Measurements from ENCODE around the gene NCL. TPM values are rescaled to one million over a fixed set of nuclear protein-coding genes. Genes with fewer than 3 reads are reported as not detected.
"Not testable (repeated sequence)": the region's sequence is repeated elsewhere in the genome, so short reads cannot be mapped to it uniquely, and the experiment has no call there.

NCL gene
- total and polyA plus RNA-seq, 5 experiments from 2014 or later: 370 to 590 (median 467) TPM

DNA sequence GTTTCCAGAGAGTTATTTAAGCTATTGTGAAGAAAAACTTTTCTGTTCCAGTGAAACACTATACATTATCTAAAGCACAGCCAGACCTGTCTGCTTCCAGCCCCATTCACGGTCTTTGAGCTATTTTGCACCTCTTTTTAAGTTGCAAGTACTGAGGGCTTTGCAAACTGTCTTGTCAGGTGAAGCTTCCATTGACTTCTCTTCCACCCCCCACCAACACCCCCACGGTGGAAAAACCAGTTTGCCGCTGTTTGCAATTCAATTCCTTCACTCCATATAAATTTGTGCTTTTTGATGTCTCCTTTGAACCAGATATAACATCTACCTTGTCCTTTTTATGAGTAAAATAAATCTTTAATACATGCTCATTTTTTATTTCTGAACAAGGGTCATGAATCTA is 53.0 kb downstream of the NCL start:
- peaks cover 14 to 45% (median 30%) of the 10 kb centered on the region in 5 donors for H3K27me3 Mint-ChIP-seq
- DNase-seq (no peak), ATAC-seq (no peak)
- POLR2A ChIA-PET: no interaction called here
- H3K4me3 Mint-ChIP-seq: peak overlapping the region; percentile 20 to 79 (median 67)
- H3K4me1 Mint-ChIP-seq: peaks cover 0 to 16% (median 11%) of the 10 kb centered on the region in 4 donors
- H3K27ac Mint-ChIP-seq: no peak overlapping the region
- peaks cover 0 to 8% (median 6%) of the 10 kb centered on the region in 9 donors for H3K9me3 Mint-ChIP-seq
- peaks cover 0 to 9% (median 3%) of the 10 kb centered on the region in 3 donors for H3K36me3 Mint-ChIP-seq

DNA sequence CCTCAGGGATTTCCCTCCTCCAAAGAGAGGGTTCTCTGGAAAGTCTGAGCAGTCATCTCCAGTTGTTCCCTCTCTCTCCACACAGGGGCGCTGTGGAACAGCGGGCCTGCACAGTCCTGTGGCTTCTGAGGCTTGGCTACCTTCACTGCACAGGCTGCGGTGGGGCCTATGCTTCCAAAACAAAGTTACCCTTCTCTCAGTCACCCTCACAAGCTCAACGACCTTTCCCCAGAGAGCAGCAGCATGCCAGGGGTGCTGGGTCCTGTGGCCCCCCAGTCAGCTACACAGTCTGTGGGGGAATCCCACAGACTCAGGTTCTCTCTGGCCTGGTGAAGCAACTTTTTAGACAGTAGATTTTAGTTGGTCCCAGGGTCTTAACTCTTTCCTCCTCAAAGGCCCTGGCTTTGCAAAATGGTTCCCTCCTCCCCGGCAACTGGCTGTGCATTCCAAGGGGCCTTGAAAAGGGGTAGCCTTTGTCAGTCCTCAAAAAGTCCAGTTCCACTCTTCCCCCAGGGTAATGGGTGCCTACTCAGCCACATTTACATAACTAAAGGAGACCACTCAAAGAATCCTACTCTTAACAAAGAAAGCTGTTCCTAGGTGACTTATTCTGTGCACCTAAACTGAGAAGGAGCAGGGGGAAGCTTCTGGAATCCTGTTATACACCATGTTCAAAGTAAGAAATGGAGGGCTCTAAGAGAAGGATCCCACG is 53.8 kb downstream of the NCL start:
- POLR2A ChIA-PET: interaction anchor here (0.5 kb wide), 1 partner anchor 12 kb away, joined by 3 read pairs; no protein-coding TSS in a partner anchor
- Mint-ChIP-seq H3K27ac (no peak overlapping the region), H3K36me3 (peaks cover 0 to 9% (median 3%) of the 10 kb centered on the region in 3 donors), H3K4me1 (peaks cover 4 to 24% (median 19%) of the 10 kb centered on the region in 4 donors), H3K27me3 (peaks cover 14 to 45% (median 30%) of the 10 kb centered on the region in 5 donors), H3K4me3 (no peak overlapping the region), H3K9me3 (peaks cover 0 to 8% (median 6%) of the 10 kb centered on the region in 9 donors)
- DNase-seq (no peak), ATAC-seq (no peak)

DNA sequence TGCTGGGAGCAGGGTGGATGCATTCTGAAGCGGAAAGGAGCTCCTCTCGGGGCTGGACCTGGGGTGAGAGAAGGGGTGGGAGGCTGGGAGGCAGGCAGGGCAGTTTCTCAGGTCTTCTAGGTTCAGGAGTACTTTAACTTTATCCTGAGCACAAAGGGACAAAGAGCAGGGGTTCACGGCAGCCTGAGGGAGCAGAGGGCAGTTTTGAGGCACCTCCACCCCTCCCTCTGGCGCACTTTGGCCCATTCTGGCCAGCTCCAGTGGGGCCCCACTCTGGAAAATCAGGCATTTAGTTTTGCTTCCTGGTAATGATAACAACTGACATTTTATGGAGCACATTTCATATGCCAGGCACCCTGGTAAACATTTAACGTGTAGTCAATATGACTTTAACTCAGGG is 54.5 kb downstream of the NCL start:
- POLR2A ChIA-PET: interaction anchor here (0.5 to 0.7 kb wide), 2 partner anchors 13 to 1325 kb away, joined by 3 read pairs; no protein-coding TSS in a partner anchor
- peaks cover 0 to 8% (median 6%) of the 10 kb centered on the region in 9 donors for H3K9me3 Mint-ChIP-seq

DNA sequence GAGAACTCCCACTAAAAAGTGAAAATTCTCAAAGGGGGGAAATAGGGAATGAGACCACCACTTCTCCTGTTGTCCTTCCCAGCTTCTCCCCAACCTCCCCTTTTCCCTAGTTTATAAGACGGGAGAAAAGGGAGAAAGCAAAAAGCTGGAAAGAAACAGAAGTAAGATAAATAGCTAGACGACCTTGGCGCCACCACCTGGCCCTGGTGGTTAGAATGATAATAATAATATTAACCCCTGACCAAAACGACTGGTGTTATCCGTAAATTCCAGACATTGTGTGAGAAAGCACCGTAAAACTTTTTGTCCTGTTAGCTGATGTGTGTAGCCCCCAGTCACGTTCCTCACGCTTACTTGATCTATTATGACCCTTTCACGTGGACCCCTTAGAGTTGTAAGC is 56.0 kb downstream of the NCL start:
- H3K9me3 Mint-ChIP-seq: not testable (repeated sequence)
- peaks cover 8 to 34% (median 22%) of the 10 kb centered on the region in 5 donors for H3K27me3 Mint-ChIP-seq
- POLR2A ChIA-PET: interaction anchor here (0.6 kb wide), 1 partner anchor 12 kb away, joined by 8 read pairs; no protein-coding TSS in a partner anchor

More for the DNA sequence above, 54.5 kb downstream of the NCL start:
- ATAC-seq (no peak), DNase-seq (no peak)
- Mint-ChIP-seq H3K27me3 (peaks cover 14 to 45% (median 27%) of the 10 kb centered on the region in 5 donors), H3K4me3 (no peak overlapping the region), H3K36me3 (peaks cover 0 to 9% (median 3%) of the 10 kb centered on the region in 3 donors), H3K4me1 (peaks cover 5 to 26% (median 23%) of the 10 kb centered on the region in 4 donors), H3K27ac (no peak overlapping the region)

DNA sequence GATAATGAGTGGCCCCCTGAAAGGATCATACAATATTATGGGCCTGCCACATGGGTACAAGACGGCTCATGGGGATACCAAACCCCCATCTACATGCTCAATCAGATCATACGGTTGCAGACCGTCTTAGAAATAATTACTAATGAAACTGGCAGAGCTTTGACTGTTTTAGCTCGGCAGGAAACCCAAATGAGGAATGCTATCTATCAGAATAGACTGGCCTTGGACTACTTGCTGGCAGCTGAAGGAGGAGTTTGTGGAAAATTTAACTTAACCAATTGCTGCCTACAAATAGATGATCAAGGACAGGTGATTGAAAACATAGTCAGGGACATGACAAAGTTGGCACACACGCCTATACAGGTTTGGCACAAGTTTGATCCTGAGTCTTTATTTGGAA is 56.6 kb downstream of the NCL start:
- not testable (repeated sequence) for H3K27ac Mint-ChIP-seq, H3K36me3 Mint-ChIP-seq, DNase-seq, H3K9me3 Mint-ChIP-seq, H3K4me3 Mint-ChIP-seq, ATAC-seq
- H3K27me3 Mint-ChIP-seq: peaks cover 6 to 28% (median 17%) of the 10 kb centered on the region in 5 donors
- peaks cover 5 to 26% (median 22%) of the 10 kb centered on the region in 4 donors for H3K4me1 Mint-ChIP-seq
- POLR2A ChIA-PET: interaction anchor here (0.6 kb wide), 1 partner anchor 12 kb away, joined by 8 read pairs; no protein-coding TSS in a partner anchor

More for the DNA sequence above, 56.0 kb downstream of the NCL start:
- DNase-seq, H3K27ac Mint-ChIP-seq, ATAC-seq, H3K4me3 Mint-ChIP-seq, H3K36me3 Mint-ChIP-seq: not testable (repeated sequence)
- peaks cover 5 to 26% (median 23%) of the 10 kb centered on the region in 4 donors for H3K4me1 Mint-ChIP-seq

DNA sequence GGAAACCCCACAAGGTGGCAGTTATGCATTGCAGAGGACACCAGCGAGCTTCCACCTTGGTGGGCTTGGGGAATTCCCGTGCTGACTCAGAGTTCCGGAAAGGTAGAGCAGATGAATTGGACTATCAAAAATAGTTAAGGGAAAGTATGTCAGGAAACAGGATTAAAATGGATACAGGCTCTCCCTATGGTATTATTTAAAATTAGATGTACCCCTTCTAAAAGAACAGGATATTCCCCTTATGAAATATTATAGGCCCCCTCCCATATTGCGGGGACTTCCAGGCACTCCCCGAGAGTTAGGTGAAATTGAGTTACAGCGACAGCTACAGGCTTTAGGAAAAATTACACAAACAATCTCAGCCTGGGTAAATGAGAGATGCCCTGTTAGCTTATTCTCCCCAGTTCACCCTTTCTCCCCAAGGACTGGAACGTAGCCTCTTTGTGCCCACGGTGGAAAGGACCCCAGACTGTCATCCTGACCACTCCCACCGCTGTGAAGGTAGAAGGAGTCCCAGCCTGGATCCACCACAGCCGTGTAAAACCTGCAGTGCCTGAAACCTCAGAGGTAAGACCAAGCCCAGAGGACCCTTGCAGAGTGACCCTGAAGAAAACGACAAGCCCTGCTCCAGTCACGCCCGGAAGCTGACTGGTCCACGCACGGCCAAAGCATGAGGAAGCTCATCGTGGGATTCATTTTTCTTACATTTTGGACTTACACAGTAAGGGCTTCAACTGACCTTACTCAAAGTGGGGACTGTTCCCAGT is 58.5 kb downstream of the NCL start:
- DNase-seq (peak in 1 of 10 donors; percentile 9), ATAC-seq (peak; percentile 36 to 61)
- H3K36me3 Mint-ChIP-seq, POLR2A ChIA-PET, H3K9me3 Mint-ChIP-seq: not testable (repeated sequence)
- Mint-ChIP-seq H3K4me1 (peaks cover 5 to 20% (median 18%) of the 10 kb centered on the region in 4 donors), H3K27ac (peak overlapping the region in 4 of 10 donors; percentile 2 to 39 (median 30)), H3K4me3 (peak overlapping the region in 7 of 10 donors; percentile 24 to 57 (median 36)), H3K27me3 (peaks cover 1 to 16% (median 9%) of the 10 kb centered on the region in 5 donors)

DNA sequence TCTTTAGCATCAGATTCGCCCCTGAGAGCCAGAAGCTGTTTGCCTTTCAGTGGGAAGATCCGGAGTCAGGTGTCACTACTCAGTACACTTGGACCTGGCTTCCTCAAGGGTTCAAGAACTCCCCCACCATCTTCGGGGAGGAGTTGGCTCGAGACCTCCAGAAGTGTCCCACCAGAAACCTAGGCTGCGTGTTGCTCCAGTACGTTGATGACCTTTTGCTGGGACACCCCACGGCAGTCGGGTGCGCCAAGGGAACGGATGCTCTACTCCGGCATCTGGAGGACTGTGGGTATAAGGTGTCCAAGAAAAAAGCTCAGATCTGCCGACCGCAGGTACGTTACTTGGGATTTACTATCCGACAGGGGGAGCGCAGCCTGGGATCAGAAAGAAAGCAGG is 60.1 kb downstream of the NCL start:
- POLR2A ChIA-PET, H3K27me3 Mint-ChIP-seq, H3K36me3 Mint-ChIP-seq, H3K9me3 Mint-ChIP-seq, DNase-seq, H3K4me3 Mint-ChIP-seq, ATAC-seq: not testable (repeated sequence)
- peak overlapping the region in 1 of 10 donors; percentile 6 for H3K27ac Mint-ChIP-seq
- H3K4me1 Mint-ChIP-seq: peaks cover 5 to 24% (median 18%) of the 10 kb centered on the region in 4 donors

Other genes starting within 250 kb of the NCL start
- under 1 TPM; 0.55 to 0.68 TPM for gene B3GNT7, start 68.8 kb downstream of the NCL start, total RNA-seq
- gene B3GNT7, start 68.8 kb downstream of the NCL start, polyA plus RNA-seq: under 1 TPM in 1 of 3 donors, not detected in 2; 0.06 TPM
- under 1 TPM in 1 of 2 experiments, not detected in 1; 0.10 TPM for gene NMUR1, start 66.0 kb upstream of the NCL start, total RNA-seq
- 1 to 10 TPM in 1 of 3 donors, under 1 TPM in 2; 0.07 to 3.7 (median 0.17) TPM for gene NMUR1, start 66.0 kb upstream of the NCL start, polyA plus RNA-seq
- gene TEX44, start 128.4 kb upstream of the NCL start, total RNA-seq: not detected
- gene TEX44, start 128.4 kb upstream of the NCL start, polyA plus RNA-seq: not detected
- gene PTMA, start 244.0 kb upstream of the NCL start, total RNA-seq: 1,000 to 10,000 TPM; 1,008 to 1,051 TPM
- gene PTMA, start 244.0 kb upstream of the NCL start, polyA plus RNA-seq: 1,000 to 10,000 TPM; 1,851 to 2,224 (median 2,052) TPM

All from naive thymus-derived CD8-positive, alpha-beta T cell (primary cell).